Skeletal muscle tissue (tissue), 4 donors: Measurements from ENCODE around the gene SLC26A1. TPM values are rescaled to one million over a fixed set of nuclear protein-coding genes. Genes with fewer than 3 reads are reported as not detected.

Experiments used
- H3K27ac ChIP-seq: one replicate; pipeline ENCODE4 v1.7.0; 2013; ENCODE audit warnings: mild to moderate bottlenecking, low read depth, low read length, inconsistent platforms
- H3K27me3 ChIP-seq, 3 donors: one replicate each; pipeline ENCODE4 v1.7.0; 2013; ENCODE audit warnings: low read length in 3 of 3; ENCODE audit not compliant: control insufficient read depth in 3 of 3, insufficient read depth in 3 of 3
- H3K36me3 ChIP-seq, 3 donors: one replicate each; pipeline ENCODE4 v1.7.0; 2013; ENCODE audit warnings: low read length in 3 of 3; ENCODE audit not compliant: control insufficient read depth in 3 of 3, insufficient read depth in 3 of 3
- H3K4me1 ChIP-seq, 3 donors: one replicate each; pipeline ENCODE4 v1.7.0; 2013; ENCODE audit warnings: low read length in 3 of 3, mild to moderate bottlenecking in 3 of 3; ENCODE audit not compliant: control insufficient read depth in 3 of 3, insufficient read depth in 3 of 3
- H3K4me3 ChIP-seq, 3 donors: one replicate each; pipeline ENCODE4 v1.7.0; 2013; ENCODE audit warnings: low read length in 3 of 3
- H3K9ac ChIP-seq, 3 donors: one replicate each; pipeline ENCODE4 v1.7.0; 2013; ENCODE audit warnings: low read length in 3 of 3, mild to moderate bottlenecking in 3 of 3, moderate library complexity in 2 of 3, low read depth in 1 of 3
- H3K9me3 ChIP-seq, 3 donors: one replicate each; pipeline ENCODE4 v1.7.0; 2013; ENCODE audit warnings: low read length in 3 of 3; ENCODE audit not compliant: control insufficient read depth in 3 of 3
- total RNA-seq: library from RNA; depleted of rRNA; stranded (reverse); fragments of >200 nt; gene quantifications from one replicate; pipeline ENCODE4 v1.2.3, GENCODE V29; 2014
- donor health status: Osteomylitis.

Gene SLC26A1
- total RNA-seq, 1 donor from 2014 or later: not detected

DNA sequence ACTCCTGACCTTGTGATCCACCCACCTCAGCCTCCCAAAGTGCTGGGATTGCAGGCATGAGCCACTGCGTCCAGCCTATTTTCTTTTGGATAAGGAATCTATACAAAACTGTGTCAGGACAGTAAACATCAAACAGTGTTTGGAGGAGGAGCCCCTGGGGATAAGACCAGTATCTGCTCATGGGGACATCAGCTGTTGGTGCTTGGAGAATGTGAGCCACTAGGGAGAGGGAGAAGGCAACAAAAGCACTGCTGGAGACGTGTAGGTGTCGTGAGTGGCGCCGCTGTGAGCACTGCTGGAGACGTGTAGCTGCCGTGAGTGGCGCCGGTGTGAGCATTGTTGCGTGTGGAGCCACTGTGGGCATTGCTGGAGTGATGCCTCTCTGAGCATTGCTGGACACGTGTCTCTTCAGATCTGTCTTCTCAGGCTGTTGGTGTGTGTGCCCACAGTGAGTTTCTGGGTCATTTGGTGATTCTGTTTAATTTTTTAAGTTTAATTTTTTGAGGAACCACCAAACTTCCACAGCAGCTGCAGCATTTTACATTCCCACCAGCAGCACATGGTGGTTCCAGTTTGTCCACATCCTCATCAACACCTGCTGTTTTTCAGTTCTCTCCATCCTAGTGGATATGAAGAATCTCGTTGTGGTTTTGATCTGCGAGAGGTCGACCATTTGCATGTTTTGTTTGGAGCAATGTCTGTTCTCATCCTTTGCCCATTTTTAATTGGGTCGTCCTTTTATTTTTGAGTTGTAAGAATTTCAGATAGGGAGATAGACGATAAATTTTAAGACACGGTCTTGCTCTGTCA lies 38.8 kb downstream of the SLC26A1 start:
- no peaks in the 10 kb centered on the region for H3K27me3 ChIP-seq
- no peak overlapping the region for H3K9ac ChIP-seq
- H3K4me1 ChIP-seq: peaks cover 0 to 6% (median 5%) of the 10 kb centered on the region in 3 donors
- H3K27ac ChIP-seq: no peak overlapping the region
- H3K4me3 ChIP-seq: no peak overlapping the region
- no peaks in the 10 kb centered on the region for H3K9me3 ChIP-seq
- peaks cover 17 to 28% (median 26%) of the 10 kb centered on the region in 3 donors for H3K36me3 ChIP-seq

DNA sequence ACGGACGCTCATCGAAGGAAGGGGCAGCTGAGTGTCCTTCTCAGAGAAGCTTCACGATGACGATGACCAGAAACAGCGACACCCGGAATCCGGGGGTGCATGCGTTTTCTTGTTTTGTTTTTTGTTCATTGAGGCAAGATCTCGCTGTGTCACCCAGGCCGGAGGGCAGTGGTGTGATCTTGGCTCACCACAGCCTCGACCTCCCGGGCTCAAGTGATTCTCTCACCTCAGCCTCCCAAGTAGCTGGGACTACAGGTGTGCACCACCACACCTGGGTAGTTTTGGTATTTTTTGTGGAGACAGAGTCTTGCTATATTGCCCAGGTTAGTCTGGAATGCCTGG lies 39.7 kb downstream of the SLC26A1 start:
- H3K27me3 ChIP-seq: no peaks in the 10 kb centered on the region
- peaks cover 17 to 28% (median 26%) of the 10 kb centered on the region in 3 donors for H3K36me3 ChIP-seq
- H3K4me1 ChIP-seq: peaks cover 0 to 6% (median 5%) of the 10 kb centered on the region in 3 donors
- H3K27ac ChIP-seq: no peak overlapping the region
- H3K4me3 ChIP-seq: no peak overlapping the region
- no peaks in the 10 kb centered on the region for H3K9me3 ChIP-seq
- no peak overlapping the region for H3K9ac ChIP-seq

DNA sequence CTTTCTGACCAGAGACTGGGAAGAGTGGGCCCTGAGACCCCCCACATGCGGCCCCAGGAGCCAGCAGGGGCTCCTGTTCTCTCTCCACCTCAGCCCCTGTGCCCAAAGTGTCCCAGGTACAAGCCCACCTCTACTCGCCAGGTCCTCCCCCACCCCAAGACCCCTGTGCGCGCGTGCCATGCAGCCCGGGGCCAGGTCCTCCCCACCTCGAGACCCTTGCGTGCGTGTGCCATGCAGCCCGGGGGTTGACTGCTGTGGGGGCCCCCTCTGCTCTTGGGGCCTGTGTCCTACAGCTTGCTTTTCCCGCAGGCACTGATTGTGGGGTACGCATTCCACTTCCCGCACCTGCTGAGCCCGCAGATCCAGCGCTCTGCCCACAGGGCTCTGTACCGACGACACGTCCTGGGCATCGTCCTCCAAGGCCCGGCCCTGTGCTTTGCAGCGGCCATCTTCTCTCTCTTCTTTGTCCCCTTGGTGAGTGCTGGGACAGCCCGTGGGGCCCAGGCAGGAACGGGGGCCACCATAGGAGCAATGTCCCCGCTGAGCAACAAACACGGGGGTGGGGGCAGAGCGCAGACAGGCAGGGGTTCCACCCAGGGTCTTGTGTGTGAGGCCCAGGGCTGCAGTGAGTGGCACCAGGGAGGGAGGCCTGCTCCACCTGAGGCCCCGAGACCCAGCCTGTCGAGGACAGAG lies 40.2 kb downstream of the SLC26A1 start:
- H3K36me3 ChIP-seq: peaks cover 16 to 28% (median 25%) of the 10 kb centered on the region in 3 donors

DNA sequence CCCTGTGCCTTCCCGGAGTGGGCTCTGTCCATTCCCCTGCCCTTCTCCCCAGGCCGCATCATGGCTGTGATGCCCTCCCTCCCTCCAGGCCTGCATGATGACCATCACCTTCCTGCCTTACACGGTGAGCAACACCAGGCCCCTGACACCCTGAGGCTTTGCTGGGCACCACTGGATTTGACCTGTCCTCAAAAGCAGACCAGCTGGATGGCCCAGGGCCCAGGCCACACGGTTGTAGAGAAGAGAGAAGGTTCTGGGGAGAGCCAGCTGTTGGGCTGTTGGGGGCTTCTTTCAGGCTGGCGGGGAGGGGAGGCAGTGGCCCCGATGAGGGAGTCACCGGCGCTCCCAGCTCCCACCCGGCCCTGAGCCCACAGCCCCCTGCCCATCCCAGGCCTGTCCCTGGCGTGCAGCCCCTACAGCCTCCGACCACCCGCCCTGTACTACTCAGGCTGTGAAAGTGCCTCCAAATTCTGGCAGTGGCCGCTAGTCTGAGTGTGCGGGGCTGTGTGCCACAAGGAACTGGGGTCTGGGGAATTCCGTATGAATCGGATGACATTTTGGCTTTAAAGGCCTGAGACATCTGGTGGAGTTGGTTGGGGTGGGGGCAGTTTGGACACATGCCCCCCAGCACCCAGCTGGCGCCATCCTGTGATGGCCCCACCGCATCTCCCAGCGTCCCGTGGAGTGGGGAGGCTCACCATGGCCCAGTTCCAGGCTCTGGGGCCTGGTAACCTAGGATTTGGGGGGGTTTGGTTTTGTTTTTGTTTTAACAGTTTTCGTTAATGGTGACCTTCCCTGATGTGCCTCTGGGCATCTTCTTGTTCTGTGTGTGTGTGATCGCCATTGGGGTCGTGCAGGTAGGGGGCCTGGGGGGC lies 41.4 kb downstream of the SLC26A1 start:
- peaks cover 13 to 23% (median 15%) of the 10 kb centered on the region in 3 donors for H3K36me3 ChIP-seq
- H3K27ac ChIP-seq: no peak overlapping the region
- H3K4me1 ChIP-seq: peaks cover 0 to 6% (median 5%) of the 10 kb centered on the region in 3 donors
- no peaks in the 10 kb centered on the region for H3K27me3 ChIP-seq
- no peak overlapping the region for H3K4me3 ChIP-seq
- no peak overlapping the region for H3K9ac ChIP-seq
- no peaks in the 10 kb centered on the region for H3K9me3 ChIP-seq

More for the DNA sequence above, 40.2 kb downstream of the SLC26A1 start:
- Histone ChIP-seq H3K9ac (no peak overlapping the region), H3K27ac (no peak overlapping the region), H3K9me3 (no peaks in the 10 kb centered on the region), H3K27me3 (no peaks in the 10 kb centered on the region), H3K4me1 (peaks cover 0 to 6% (median 5%) of the 10 kb centered on the region in 3 donors), H3K4me3 (no peak overlapping the region)

DNA sequence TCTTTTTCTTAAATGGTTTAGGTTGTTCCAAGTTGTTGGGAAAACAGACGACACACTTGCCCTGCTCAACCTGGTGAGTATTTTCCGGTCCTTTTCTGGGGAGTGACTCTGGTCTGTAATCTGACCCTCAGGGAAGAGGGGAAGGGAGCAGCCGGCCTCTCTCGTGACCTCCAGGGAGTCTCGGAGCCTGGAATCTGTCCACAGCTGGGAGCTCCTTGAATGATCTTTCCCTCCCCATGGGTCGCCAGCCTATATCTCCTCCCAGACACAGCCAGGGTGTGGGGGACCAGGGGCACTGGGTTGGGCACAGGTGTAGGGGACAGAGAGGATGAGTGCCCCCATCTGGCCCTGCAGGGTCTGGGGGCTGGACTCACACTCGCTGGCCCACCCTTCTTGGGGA lies 42.0 kb downstream of the SLC26A1 start:
- no peak overlapping the region for H3K4me3 ChIP-seq
- H3K9me3 ChIP-seq: no peaks in the 10 kb centered on the region
- H3K27me3 ChIP-seq: no peaks in the 10 kb centered on the region
- H3K36me3 ChIP-seq: peaks cover 13 to 23% (median 15%) of the 10 kb centered on the region in 3 donors
- H3K9ac ChIP-seq: no peak overlapping the region
- H3K4me1 ChIP-seq: peaks cover 0 to 6% (median 5%) of the 10 kb centered on the region in 3 donors
- no peak overlapping the region for H3K27ac ChIP-seq

DNA sequence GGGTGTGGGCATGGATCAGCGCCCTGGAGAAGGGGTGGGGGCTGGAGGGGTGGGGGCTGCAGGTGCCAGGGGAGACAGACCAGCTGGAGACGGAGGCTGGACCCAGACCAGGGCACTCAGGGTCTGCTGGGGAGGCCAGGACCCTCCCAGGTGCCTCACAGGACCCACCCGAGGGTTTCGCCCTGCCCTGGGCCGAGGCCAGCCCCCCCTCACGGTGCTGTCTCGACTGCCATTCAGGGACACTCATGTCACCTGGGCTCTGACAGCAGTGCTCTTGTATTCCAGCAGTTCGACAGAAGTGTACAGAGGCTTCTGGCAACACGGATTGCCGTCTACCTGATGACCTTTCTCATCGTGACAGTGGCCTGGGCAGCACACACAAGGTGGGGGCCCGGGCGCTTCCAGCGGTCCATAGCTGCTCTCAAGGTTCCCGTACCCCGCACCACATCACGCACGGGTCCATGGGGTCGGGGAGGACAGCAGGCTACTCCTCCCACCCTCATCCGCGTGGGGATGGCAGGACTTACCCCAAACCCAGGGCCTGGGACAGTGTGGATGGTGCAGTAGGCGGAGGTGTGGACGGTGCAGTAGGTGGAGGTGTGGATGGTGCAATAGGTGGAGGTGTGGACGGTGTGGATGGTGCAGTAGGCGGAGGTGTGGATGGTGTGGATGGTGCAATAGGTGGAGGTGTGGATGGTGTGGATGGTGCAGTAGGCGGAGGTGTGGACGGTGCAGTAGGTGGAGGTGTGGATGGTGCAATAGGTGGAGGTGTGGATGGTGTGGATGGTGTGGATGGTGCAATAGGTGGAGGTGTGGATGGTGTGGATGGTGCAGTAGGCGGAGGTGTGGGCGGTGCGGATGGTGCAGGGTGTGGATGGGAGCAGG lies 42.8 kb downstream of the SLC26A1 start:
- H3K27me3 ChIP-seq: no peaks in the 10 kb centered on the region
- no peak overlapping the region for H3K9ac ChIP-seq
- H3K4me1 ChIP-seq: peaks cover 0 to 6% (median 5%) of the 10 kb centered on the region in 3 donors
- H3K27ac ChIP-seq: no peak overlapping the region
- no peak overlapping the region for H3K4me3 ChIP-seq
- H3K36me3 ChIP-seq: peaks cover 10 to 25% (median 11%) of the 10 kb centered on the region in 3 donors
- H3K9me3 ChIP-seq: no peaks in the 10 kb centered on the region

DNA sequence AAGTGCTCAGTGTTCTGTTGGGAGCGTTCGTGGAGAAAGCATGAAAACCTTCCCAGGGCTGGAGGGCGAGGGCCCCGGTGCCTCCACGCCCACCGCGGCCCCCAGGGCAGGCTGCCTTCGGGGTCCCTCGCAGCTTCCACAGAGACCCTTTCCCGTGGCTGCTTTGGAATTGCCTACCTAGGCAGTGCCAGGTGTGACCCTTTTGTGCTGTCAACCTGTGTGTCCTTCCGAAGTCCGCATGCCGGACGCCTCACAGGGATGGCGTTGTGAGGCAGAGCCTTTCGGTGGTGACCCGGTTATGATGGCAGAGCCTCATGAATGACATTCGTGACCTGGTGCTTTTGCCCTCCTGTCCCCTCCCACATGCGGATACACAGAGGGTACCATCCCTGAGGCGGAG lies 43.5 kb downstream of the SLC26A1 start:
- H3K4me3 ChIP-seq: no peak overlapping the region

DNA sequence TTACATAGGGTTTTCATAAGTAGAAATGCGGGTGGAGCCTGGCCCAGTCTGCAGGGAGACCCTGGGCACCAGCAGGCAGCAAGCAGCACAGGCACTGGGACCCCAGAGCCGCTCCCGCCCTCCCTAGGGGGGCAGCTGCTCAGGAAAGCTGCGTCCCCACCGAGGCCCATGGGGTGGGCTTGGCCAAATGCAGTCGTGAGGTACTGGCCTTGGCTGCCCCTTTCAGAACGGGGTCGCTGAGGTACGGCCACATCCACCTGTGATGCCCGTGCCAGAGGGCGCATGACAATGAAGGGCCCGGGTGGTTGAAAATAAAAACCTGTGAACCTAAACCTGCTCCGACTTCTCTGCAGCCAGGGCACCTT lies 44.3 kb downstream of the SLC26A1 start:
- no peak overlapping the region for H3K27ac ChIP-seq
- peaks cover 6 to 15% (median 8%) of the 10 kb centered on the region in 3 donors for H3K36me3 ChIP-seq
- peaks cover 0 to 6% (median 5%) of the 10 kb centered on the region in 3 donors for H3K4me1 ChIP-seq
- H3K9me3 ChIP-seq: no peaks in the 10 kb centered on the region
- no peak overlapping the region for H3K4me3 ChIP-seq
- no peak overlapping the region for H3K9ac ChIP-seq
- no peaks in the 10 kb centered on the region for H3K27me3 ChIP-seq

More for the DNA sequence above, 43.5 kb downstream of the SLC26A1 start:
- H3K27me3 ChIP-seq: no peaks in the 10 kb centered on the region
- H3K27ac ChIP-seq: no peak overlapping the region
- H3K36me3 ChIP-seq: peaks cover 8 to 19% (median 11%) of the 10 kb centered on the region in 3 donors
- H3K9me3 ChIP-seq: no peaks in the 10 kb centered on the region
- H3K4me1 ChIP-seq: peaks cover 0 to 6% (median 5%) of the 10 kb centered on the region in 3 donors
- H3K9ac ChIP-seq: no peak overlapping the region
